ENCODE data around the gene MUC5AC.
"Not testable (repeated sequence)": the region's sequence is repeated elsewhere in the genome, so short reads cannot be mapped to it uniquely, and the experiment has no call there.

MUC5AC gene

GRCh38 chr11:1153951-1154493, 3.7 kb upstream of the MUC5AC start:
- DNase-seq (ENCODE audit: low read depth in 2 of 2): peak; percentile 93 to 97
- no peak overlapping the region for H3K4me3 ChIP-seq (replicated peaks in 1 of 2; ENCODE audit: low read depth in 2 of 2, low read length in 2 of 2)
- no peak for TF ChIP-seq CTCF (IDR thresholded peaks at IDR 0.05; ENCODE audit: low read depth, low read length)

DNA sequence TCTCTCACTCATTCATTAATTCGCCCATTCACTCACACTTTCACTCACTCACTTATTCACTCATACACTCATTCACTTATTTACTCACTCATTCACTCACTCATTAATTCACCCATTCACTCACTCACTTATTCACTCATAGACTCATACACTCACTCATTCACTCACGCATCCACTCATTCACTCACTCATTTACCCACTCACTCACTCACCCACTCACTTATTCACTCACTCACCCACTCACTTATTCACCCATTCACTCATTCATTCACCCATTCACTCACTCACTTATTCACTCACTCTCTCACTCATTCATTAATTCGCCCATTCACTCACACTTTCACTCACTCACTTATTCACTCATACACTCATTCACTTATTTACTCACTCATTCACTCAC, 3.1 kb upstream of the MUC5AC start:
- not testable (repeated sequence) for DNase-seq (ENCODE audit: low read depth in 2 of 2)

GRCh38 chr11:1155274-1155693, 2.5 kb upstream of the MUC5AC start:
- no peak overlapping the region for H3K4me3 ChIP-seq (replicated peaks in 1 of 2; ENCODE audit: low read depth in 2 of 2, low read length in 2 of 2)
- peak in 1 of 2 donors; percentile 28 for DNase-seq (ENCODE audit: low read depth in 2 of 2)
- TF ChIP-seq CTCF (IDR thresholded peaks at IDR 0.05; ENCODE audit: low read depth, low read length): no peak

More for the DNA sequence above, 3.1 kb upstream of the MUC5AC start:
- not testable (repeated sequence) for H3K4me3 ChIP-seq (replicated peaks in 1 of 2; ENCODE audit: low read depth in 2 of 2, low read length in 2 of 2)

DNA sequence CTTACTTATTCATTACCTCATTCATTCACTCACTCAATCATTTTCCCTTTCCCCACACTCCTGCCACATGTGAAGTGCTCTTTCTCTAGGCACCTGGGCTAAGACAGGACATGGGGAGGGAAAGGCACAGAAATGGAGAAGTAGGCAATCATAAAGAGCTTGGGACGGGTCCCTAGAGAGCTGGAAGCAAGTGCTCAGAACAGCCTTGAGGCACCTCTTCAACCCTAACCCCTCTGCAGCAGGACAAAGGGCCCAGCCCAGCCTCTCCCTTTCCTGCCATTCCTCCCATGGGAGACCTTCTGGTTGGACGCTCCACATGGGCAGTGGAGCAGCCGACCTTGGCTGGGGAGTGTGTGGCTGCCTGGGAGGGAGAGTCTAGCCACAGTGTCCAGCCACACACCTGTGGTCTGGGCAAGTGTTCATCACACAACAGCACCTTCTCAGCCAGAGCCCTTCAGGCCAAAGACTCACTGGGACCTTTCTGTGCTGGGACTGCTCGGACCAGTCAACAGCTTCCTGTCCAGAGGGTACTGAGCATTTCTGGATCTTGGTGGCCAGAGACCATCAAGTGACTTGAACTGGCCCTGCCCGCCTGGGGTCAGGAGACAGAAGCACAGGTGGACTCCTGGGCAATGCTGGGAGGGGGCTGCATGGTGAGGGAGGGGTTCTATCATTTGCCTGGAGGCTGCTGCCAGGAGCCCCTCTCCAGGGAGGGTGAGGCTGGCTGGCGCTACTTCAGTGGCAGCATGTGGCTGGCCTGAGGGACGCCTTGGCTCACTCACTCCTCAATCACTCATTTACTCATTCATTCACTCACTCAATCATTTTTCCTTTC, 1.0 kb upstream of the MUC5AC start:
- TF ChIP-seq CTCF (IDR thresholded peaks at IDR 0.05; ENCODE audit: low read depth, low read length): no peak
- H3K4me3 ChIP-seq (replicated peaks in 1 of 2; ENCODE audit: low read depth in 2 of 2, low read length in 2 of 2): no peak overlapping the region
- DNase-seq (ENCODE audit: low read depth in 2 of 2): no peak

- no peak for DNase-seq (ENCODE audit: low read depth in 2 of 2)
- no peak overlapping the region for H3K4me3 ChIP-seq (replicated peaks in 1 of 2; ENCODE audit: low read depth in 2 of 2, low read length in 2 of 2)
- no peak for TF ChIP-seq CTCF (IDR thresholded peaks at IDR 0.05; ENCODE audit: low read depth, low read length)
Observed at GRCh38 chr11:1157341-1157644, 460 bp upstream of the MUC5AC start.

DNA sequence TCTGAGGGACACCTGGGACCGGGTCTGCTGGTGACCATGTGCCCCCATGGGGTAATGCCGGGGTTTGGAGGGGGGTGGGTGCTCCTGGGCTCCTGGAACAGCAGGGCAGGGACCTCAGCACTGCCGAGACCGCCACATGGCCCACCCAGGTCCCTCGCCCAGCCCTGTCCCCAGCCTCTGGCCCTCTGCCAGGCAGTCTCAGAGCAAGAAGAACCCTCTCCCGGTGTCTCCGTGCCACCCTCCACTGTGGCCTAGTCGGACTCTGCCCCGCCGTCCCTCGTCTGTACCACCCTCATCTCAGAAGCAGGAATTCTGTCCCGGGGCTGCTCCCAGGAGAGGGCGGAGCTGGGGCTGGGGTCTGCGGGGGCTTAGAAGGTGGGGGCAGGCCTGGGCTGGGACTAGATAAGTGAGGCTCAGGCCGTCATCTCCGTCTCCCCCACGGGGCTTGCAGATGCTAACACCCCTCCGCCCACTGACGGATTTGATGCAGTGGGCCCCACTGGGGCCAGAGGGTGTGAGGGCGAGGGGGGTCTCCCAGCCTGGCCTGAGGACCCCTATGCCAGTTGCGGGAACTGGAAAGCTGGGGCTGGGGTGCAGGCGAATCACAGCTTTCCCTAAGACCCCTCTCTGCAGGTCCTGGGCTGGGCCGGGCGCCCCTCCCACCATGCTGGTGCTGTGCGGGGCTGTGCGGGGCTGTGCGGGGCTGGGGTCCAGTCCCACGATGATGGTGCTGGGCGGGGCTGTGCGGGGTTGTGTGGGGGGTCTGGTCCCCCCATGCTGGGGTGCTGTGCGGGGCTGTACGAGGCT, 1.1 kb downstream of the MUC5AC start:
- DNase-seq (ENCODE audit: low read depth in 2 of 2): no peak
- no peak overlapping the region for H3K4me3 ChIP-seq (replicated peaks in 1 of 2; ENCODE audit: low read depth in 2 of 2, low read length in 2 of 2)
- TF ChIP-seq CTCF (IDR thresholded peaks at IDR 0.05; ENCODE audit: low read depth, low read length): no peak

GRCh38 chr11:1159488-1160220, 1.9 kb downstream of the MUC5AC start:
- H3K4me3 ChIP-seq (replicated peaks in 1 of 2; ENCODE audit: low read depth in 2 of 2, low read length in 2 of 2); DNase-seq (ENCODE audit: low read depth in 2 of 2): not testable (repeated sequence)

Data from cardiac fibroblast (primary cell).